NCI-H510A (cell line): Measurements from ENCODE around the gene NSUN3.
"Not testable (repeated sequence)": the region's sequence is repeated elsewhere in the genome, so short reads cannot be mapped to it uniquely, and the experiment has no call there.

Source experiments
- DNase-seq: peaks from one replicate; lab custom pipeline; 2025; lab: John Stamatoyannopoulos, UW

Gene NSUN3

DNA sequence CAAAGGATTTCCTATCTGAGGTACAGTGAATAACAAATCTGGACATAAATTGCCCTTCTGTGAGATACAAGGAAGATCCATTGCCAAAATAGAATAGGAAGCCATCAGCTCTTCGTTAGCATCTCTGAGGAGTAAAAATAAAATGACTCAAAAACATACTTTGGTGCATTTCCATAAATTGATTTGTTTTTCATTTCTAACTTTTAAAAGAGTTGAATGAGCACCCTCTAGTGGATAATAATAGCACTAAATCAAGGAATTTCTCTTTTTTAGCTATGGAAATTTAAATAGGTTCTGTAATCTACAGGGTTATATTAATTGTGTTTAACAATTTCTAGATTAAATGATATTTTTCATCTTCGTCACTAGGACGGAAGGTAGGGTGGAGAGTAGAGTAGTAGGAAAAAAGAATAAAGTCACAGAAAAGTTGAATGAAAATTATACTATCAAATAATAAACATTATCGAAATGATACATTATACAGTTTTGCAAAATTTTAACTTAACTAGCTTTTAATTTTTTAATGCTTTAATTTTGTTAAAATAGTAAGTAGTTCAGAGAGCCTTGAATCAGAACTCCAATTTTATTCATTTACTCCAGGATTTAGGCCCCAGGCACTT, 6.4 kb downstream of the NSUN3 start:
- DNase-seq: no peak

DNA sequence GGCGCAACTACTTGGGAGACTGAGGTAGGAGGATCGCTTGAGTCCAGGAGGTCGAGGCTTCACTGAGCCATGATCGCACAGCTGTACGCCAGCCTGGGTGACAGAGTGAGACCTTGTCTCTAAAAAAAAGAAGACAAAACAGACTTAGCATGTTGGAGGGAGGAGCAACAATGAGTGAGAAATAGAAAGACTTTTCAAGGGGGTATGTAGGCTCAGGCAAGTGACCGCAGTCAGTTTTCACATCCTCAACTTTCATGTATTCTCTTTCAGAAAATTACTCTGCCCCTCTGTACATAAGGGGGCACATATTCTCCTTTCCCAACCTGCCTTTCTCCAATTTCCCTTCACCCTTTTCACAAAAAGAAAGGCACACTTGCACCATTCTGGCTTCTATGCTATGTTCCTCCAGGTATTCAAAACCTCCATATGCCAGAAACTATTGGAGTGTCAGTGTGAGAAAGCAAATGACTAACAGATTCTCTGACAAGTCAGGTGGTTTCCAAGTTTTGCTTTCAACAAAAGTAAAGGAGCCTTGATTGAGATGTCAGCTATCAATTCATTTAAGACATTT, 7.6 kb downstream of the NSUN3 start:
- DNase-seq: no peak

DNA sequence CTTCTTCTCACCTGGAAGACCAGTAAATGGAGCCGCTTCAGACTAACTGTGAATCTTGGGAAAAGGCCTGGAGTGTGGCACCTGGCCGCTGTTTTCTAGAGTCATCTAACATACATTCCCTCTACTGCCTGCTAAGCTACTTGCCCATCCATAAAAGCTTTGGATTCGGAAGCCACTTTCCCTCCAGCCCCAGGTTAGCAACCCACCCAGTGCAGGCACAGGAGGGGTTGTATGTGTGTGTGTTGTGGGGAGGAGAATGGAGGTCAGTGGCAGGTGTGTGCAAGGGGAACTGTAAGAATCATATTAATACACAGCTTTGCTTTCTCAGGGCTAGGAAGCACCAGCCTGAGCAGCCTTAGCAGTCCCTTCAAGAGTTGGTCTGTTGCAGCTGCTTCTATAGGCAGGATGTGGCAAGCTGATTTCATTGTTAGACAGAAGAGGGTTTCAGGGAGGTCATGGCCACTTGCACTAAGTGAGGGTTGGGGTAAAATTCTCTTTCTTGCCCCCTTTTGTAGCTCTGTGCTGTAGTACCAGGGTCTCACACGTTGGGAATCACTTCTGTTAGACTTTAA, 8.9 kb downstream of the NSUN3 start:
- no peak for DNase-seq

DNA sequence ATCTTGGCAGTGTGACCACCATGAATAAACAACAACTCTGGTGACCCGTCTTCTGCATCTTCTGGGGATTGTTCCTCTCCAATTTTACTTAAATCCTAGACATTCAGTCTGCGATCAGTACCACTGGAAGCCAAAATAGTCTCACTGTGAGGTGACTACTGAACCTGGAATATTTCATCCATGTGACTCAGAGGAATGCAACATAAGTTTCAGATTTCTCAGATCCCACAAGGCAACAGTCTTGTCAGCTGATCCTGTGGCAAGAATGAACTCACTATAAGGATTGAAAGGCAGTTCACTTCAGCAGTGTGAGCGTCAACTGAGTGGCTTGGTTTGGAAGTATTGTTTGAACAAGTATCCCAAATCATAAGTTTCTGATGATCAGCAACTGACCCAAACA, 13.2 kb downstream of the NSUN3 start:
- DNase-seq: no peak

DNA sequence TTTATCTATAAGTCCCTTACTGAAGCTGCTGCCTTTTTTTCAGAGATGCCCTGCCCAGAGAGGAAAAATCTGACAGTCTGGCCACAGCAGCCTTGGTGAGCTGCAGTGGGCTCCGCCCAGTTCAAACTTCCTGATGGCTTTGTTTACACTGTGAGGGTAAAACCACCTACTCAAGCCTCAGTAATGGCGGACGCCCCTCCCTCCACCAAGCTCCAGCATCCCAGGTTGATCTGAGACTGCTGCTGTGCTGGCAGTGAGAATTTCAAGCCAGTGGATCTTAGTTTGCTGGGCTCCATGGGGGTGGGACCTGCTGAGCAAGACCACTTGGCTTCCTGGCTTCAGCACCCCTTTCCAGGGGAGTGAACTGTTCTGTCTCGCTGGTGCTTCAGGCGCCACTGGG, 17.7 kb downstream of the NSUN3 start:
- DNase-seq: not testable (repeated sequence)

DNA sequence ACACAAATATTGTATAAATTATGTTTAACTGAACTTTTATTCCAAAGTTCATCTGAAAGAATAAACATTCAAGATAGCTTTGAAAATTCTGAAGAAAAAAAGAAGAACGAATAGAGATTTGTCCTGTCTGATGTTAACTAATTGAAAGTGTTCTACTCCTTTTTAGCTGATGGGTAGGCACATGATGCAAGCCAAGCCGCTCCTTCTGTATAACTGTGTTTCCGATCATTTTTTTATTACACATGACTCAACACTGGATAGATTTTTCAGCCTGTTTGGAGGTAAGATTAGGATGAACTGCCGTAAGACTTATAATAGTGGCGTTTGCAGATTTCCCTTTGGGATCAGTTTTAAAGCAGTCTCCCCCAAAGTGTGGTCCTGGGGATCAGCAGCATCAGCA, 19.0 kb downstream of the NSUN3 start:
- no peak for DNase-seq

DNA sequence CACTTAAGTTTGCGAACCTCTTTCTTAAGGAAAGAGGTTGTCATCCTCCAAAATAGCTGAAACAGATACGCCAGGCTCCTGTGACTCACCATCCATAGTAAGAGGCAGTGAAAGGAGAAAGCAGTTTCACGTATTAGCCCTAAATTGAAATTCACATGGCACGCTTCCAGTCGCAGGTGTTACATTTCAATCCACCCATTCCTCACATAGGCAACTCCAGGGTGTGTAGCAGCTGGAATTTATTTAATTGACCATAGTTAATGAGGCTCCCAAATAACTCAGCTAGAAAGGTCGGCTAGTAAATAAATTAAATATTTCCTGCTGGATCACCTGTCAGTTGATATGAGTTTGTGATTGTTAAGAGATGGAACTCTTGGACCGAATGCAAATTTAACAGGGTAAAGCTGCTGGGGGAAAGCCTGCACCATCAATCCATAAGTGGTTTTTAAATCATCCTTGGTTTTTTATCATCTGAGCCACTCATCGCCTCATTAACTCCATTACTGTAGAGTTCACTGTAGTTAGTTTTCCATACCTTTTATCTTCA, 19.6 kb downstream of the NSUN3 start:
- no peak for DNase-seq

DNA sequence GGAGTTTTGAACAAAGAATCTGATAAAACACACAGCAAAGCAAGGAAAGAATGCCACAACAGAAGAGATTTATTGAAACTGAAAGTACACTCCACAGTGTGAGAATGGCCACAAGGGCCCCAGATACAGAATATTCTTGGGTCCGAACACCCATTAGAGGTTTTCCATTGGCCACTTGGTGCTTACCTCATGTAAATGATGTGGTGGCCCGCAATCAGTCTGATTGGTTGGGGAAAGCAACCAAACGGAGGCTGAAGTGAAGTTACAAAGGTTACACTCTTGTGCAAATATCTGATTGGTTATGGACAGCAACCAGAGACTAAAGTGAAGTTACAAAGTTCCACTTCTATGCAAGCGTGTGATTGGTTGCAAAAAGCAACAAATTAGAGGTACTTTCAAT, 20.4 kb downstream of the NSUN3 start:
- DNase-seq: no peak

DNA sequence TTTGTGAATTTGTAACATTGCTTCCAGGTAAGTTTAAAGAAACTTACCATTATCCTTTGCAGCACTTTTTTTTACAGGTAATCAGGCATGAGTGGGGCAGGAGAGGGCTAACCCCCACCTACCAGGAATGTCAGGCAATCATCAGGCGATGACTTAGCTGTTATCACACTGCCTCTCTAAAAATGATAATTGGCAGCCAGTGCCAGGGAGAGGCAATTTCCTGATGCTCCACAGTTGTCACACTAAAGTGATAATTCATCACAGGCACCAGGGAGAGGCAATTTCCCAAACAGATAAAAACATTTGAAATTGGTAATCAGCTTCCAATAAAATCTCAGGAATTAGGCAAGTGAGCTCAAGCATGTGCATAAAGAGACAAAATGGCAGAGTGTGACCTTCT, 26.3 kb downstream of the NSUN3 start:
- no peak for DNase-seq

DNA sequence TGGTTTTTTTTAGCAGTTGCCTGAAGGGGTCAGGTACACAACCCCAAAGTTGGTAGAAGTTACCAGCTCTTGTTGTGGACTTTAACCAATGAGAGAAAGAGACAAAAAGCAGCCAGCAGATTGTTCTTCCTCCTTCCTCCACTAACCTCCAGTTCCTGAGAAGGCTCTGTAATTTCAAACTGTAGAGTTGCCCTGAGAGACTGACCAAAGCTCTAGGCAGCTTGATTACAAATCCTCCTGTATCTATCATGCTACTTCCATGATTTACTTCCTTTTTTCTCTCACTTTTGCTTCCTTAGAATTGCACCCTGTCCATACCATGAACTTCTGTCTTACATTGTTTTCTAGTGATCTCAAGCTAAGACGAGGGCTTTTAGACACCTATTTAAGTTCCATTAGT, 29.2 kb downstream of the NSUN3 start:
- DNase-seq: no peak

DNA sequence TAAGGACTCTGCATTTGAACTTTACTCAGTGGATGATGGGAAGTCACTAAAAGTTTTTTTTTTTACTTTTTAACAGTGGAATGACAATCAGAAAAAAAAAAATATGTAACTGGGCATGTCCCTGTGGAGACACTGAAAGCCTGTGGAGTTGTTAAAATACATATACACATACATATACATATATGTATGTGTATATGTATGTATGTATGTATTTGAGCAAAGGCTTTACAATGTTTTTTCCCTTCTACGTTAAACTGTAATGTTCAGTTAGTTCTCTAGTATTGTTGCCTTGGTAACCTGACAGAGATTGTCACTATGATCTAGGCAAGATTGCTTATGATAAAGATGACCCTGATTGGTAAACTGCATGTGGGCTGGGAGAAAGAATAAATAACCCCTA, 30.3 kb downstream of the NSUN3 start:
- no peak for DNase-seq

DNA sequence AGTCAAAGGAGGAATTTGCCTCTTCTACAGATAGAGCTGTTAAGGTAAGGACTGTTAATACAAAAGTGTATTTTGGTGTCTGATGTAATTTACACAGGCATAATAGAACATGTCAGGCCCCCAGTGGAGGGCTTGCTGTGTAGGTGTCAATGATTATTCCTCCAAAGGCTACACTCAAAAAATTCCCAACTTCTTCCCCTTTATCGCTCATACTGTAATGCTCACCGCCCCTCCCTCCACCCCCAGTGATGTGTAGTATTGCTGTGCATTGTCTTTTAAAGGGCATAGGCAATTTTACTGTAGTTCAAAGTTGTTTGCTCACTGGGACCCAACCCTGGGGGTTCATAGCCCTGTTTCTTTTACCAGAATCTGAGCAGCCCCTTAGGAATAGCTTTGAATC, 32.2 kb downstream of the NSUN3 start:
- DNase-seq: no peak

DNA sequence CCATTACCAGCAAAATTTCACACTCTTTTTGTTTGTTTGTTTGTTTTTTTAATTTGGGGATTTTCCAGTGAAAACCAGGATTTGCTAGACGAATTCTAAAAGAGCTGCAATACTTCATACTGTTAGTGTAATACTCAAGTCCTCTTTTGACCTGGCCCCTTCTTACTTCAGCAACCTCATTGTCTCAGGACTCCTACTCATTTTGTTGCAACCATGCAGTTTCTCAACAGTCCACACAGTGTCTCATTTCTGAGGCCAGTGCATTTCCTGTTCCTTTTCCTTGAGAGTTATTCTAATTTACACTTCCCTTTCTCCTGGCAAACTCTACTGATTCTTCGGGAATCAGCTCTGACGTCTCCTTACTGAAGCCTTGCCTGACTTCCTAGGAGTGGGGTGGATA, 35.6 kb downstream of the NSUN3 start:
- no peak for DNase-seq

DNA sequence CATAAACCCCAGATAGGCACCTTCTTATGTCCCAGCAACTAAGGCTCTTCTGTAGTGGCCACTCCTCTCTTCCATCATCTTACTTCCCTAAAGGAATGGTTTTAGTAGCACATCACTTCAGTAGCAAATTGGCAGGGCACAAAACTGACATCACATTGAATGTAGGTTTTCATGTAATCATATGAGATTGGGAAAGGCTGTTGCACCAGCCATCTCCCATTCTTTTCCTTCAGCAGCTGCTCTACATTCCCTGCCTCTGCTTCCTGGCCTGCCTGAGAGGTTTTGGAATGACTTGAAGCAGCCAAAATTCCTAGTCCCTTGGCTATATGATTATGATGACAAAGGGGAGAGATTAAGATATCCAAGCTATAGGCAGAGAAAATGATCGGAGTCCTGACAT, 36.5 kb downstream of the NSUN3 start:
- no peak for DNase-seq

DNA sequence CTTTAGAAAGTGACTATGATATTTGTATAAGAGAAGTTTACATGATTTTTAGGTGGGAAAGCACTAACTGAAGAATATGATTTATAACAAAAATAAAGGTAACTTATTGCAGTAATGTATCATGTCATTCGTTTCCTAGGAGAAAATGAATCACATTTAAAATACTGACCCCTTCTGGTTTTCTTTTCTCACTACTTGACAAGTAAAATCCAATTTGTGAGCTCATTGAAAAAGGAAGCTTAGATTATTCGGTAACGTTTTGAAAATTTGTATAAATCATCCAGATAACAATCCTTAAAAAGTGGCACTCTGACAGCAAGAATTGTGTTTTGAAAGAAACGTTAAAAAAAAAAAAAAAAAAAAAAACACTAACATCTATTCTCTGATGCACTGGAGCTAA, 39.0 kb downstream of the NSUN3 start:
- DNase-seq: no peak

DNA sequence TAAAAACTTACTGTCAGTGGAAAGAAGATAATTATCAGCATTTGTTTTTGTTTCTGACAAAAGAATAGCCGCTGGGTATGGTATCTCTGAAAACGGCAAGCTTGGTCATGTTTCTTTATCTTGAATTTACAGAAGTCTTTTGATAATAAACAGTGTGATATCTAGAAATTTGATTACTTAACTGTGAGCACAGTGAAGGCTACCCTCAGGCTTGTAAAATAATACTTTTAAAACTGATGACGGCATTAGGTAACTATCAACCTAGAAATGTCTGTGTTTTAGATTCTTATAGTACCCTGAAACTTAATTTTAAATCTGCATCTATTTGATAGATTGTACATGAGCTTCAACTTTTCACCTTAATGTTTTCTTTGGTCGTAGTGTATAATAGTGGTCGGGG, 43.4 kb downstream of the NSUN3 start:
- DNase-seq: no peak

DNA sequence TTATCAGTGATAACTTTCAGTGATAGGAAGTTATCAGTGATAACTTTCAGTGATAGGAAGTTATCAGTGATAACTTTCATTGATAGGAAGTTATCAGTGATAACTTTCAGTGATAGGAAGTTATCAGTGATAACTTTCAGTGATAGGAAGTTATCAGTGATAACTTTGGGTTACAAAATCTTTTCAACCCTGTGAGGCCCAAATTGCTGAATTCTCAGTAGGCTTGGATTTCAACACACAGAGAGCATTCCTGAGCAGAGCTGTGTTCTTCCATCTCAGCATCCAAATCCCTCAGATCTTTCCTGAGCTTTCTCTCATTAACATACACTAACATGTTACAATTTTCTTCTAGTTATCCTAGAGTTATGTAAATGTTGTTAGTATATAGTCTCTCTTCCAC, 47.4 kb downstream of the NSUN3 start:
- DNase-seq: not testable (repeated sequence)

DNA sequence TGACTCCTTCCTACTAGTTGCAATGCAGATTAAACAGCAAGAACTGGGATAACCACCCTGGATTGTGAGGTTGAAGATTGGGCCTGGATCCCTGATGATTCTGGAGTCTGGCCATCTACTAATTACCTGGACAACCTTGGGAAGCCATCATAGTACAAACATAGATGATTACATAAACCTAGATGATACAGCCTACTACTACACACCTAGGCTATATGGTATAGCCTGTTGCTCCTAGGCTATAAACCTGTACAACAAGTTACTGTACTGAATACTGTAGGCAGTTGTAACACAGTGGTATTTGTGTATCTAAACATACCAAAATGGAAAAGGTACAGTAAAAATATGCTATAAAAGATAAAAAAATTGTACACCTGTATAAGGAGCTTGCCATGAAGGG, 48.0 kb downstream of the NSUN3 start:
- no peak for DNase-seq

DNA sequence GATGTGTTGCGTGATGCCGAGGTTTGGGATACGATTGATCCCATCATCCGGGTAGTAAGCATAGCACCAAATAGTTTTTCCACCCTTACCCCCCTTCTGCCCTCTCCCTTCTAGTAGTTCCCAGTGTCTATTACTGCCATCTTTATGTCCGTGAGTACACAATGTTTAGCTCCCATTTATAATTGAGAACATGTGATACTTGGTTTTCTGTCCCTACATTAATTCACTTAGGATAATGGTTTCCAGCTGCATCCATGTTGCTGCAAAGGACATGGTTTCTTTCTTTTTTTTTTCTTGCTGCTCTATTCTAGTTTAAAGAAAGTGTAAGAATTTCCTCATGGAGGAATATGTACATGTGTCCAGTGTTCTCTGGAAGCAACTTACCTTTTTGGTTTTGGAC, 51.8 kb downstream of the NSUN3 start:
- no peak for DNase-seq

DNA sequence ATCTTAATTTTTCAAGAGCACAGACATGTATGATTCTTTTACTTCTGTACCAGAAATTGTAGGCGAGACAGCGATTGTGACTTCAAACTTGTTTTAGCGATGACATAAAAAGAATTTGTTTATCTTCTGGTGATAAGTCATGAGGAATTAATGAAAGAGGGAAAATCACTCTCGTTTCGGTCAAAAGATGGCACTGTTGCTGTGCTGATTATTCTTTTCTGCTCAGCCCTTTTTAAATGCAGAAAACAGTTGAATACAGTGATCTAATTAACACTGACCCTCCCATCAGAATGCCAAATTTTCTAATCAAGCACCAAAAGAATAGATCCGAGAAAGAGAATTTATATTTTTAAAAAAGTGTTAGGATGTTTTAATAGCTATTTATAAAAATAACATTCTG, 52.6 kb downstream of the NSUN3 start:
- no peak for DNase-seq

DNA sequence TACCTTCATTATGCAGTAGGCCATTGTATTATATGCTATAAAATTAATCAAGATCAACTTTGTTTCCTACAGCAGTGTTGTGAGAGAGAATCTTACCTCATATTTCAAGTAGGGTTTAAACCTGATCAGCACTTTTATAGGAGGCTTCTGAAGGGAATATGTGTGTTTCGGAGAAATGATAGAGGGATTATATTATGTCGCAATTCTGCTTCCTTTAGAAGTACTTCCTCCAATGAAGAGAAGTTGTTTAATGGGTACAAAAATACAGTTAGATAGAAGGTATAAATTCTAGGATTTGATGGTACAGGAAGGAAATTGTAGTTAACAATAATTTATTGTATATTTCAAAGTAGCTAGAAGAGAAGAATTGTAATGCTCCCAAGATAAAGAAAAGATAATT, 54.9 kb downstream of the NSUN3 start:
- no peak for DNase-seq

DNA sequence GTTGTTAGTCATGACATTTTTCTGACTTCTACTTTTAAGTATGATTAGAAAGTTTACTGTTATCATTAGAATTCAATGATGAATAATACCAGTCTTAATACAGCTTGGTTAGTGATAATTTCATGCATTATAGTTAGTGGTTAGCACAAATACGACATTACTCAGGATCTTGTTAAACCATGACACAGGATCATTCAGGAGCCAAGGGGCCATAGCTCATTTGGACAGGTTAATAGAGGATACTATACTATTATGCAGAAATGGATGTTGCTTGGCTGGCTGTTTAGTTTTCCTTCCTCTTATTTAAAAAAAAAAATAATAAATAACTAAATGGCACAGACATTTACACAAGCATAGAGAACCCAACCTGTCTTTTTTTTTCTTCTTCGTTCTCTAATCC, 55.5 kb downstream of the NSUN3 start:
- no peak for DNase-seq

DNA sequence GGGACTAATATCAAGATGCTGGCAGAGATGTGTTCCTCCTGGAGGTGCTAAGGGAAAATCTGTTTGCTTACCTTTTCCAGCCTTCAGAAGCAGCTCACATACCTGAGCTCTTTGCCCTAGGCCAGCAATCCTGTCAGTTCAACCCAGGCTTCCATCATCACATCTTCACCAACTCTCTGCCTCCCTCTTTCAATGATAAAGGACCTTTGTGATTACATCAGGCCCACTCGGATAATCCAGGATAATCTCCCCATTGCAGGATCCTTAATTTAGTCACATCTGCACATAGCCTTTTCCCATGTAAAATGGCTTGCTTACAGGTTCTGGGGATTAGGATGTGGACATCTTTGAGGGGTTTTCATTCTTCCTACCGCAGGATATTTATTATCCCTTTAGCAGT, 58.3 kb downstream of the NSUN3 start:
- no peak for DNase-seq

DNA sequence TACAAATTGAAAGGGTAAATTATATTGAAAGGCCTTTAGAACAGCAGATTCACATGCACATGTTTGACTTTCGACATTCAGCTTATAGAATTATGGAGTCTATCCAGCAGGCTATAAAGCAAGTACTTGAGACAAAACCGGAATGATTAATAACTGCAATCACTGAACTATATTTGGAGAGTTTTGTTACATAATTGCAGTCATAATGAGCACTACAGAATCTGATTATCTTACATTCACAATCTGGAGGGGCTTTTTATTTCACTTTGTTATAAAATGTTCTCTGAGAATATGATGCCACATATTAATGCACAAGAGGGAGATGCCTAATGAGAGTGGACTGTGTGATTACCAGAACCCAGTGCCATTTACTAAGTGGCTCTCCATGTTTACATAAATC, 64.3 kb downstream of the NSUN3 start:
- DNase-seq: no peak
